Effector CD4-positive, alpha-beta T cell (primary cell): ENCODE results near the gene CTNNA1.
"Not testable (repeated sequence)": the region's sequence is repeated elsewhere in the genome, so short reads cannot be mapped to it uniquely, and the experiment has no call there.

ENCODE experiments used
- DNase-seq: peaks from one replicate; pipeline ENCODE4 v3.0.0-alpha.2; 2020

Gene CTNNA1

DNA sequence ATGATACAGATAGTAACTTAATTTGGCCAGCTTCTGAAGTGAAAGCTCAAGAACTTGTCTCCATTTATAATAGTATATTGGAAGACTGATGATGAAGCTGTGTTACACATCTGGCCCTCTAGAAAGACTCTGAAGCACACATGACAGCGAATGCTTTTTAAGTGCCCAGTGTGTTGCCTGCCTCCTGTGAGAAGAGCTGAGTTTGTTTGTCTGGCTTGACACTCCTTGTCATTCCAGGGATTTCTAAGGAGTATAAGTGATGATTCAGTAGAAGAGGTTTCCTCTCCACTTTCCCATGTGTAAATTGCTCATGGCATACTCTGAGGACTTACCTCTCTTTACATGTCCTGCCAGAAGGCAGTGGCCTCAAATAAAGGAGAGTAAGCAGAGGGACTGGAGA is 152.3 kb downstream of the CTNNA1 start:
- DNase-seq: no peak

DNA sequence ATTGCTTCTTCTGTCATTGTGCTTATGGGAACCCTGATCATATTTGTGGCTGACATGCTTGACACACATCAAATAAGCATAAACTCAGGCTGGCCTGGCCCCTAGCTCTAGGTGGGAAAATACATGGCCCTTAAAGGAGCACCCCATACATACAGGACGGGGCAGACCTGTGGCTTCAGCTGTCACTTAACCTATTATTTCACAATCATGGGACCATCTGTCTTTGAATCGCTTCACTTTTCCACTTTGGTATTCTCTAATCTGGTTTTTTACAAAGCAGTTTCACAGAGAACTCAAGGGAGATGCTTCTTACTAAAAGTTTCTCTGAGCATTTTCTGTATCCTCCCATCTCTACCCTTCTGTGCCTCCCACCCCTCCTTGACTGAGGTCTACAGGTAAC is 156.5 kb downstream of the CTNNA1 start:
- DNase-seq: no peak

DNA sequence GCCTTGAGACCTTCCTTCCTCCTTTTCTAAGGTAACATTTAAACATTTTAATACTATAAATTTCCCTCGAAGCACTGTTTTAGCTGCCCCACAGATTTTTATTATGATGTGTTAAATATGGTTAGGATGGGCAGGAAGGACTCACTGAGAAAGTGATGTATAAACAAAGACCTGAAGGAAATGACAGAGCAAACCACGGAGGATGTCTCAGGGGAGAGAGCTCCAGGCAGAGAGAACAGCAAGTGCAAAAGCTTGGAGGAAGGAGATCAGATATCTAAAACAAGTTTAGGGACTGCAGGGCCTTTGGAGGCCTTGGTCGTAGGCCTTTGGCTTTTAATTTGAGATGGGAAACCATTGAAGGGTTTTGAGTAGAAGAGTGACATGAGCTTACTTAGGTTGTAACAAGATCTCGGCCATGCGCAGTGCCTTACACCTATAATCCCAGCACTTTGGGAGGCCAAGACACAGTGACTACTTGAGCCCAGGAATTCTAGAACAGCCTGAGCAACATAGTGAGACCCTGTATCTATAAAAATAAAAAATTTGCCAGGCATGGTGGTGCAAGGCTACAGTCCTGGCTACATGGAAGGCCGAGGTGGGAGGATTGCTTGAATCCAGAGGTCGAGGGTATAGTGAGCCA is 157.4 kb downstream of the CTNNA1 start:
- no peak for DNase-seq

DNA sequence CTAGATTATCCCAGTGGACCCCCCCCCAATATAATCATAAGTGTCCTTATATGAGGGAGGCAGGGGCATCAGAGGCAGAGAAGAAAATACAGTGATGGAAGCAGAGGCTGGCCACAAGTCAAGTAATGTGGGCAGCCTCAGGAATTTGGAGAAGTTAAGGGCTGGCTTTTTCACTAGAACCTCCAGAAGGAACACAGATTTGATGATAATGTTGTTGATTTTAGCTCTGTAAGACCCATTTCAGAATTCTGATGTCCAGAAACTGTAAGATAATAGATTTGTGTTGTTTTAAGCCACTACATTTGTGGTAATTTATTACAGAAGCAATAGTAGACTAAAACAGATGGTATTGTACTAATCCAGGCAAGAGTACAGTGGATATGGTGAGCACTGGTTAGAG is 158.2 kb downstream of the CTNNA1 start:
- no peak for DNase-seq

DNA sequence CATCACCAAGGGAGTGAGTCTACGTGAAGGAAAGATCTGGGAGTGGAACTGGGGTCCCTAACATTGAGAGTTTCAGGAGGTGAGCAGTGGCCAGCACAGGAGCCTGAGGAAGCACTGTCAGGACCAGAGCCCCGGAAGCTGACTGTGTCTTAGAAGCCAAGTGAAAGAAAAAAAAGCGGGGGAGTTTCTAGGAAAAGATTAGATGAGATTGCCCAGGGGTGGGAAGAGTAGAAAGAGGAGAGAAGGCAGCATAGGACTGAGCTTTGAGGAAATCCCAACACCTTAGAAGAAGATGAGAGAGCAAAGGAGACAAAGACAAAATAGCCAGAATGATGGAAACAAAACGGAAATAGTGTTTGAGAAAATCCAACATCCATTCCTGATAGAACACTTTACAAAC is 158.9 kb downstream of the CTNNA1 start:
- no peak for DNase-seq

DNA sequence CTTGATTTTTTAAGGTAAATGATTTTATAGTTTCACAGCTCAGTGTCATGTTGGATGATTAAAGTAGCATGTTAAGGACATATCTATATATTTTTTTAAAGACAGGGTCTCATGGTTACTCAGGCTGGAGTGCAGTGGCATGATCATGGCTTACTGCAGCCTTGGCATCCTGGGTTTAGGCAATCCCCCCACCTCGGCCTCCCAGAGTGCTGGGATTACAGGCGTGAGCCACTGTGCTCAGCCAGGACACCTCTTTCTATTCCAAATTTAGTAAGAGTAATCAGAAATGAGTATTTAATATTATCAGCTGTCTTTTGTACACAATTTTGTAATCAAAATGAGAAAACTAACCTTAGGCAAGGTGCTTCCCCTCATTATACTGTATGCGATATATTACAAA is 160.5 kb downstream of the CTNNA1 start:
- no peak for DNase-seq

DNA sequence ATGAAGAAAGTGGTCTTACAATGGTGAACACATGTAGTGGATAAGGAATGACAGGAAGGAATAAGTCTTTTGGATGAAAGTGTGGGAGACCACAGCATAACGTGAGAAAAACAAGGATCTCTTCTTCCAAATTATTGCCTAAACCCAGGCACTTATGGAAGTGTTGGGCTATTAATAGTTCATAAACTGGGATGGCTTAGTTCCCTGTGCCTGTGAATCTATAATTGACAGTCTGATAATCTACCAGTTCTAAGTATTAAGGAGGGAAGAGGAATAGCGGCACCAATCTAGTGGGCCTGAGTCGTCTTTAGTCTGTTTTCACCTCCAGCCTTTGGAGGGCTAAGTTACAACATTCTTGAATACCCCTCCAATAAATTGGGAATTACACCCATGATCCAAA is 161.1 kb downstream of the CTNNA1 start:
- DNase-seq: no peak

DNA sequence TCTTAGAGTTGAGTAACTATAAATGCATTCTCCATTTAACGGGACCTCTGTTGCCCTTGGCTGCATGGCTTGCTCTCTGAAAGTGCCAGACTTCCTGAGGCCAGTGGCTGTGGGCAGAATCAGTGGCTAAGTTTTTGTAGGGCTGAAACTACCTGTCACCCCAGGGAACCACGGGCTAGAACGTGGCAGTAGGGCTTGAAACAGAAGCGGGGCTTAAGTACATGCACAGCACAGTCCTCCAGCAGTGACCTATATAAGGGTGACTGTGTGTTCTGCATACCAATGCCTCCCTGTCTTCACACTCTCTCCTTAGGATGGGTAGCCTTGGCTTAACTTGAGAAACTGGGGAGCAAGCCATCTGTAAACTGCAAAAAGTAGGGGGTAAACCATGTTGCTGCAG is 165.5 kb downstream of the CTNNA1 start:
- DNase-seq: no peak

DNA sequence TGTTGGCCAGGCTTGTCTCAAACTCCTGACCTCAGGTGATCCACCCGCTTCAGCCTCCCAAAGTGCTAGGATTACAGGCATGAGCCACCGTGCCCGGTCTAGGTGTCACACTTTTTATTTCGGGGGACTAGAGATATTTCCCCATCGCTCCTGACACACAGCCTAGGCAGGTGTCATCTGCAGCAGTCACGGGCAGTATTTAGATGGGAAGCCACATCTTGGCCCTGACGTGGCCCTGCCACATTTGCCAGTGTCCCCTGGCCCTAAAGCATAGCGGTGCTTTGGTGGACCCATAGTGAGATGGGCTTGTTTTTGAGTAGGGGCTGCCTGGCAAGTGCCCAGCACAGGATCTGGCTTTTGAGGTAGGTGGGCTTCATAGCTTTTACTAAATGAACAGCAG is 167.0 kb downstream of the CTNNA1 start:
- no peak for DNase-seq

DNA sequence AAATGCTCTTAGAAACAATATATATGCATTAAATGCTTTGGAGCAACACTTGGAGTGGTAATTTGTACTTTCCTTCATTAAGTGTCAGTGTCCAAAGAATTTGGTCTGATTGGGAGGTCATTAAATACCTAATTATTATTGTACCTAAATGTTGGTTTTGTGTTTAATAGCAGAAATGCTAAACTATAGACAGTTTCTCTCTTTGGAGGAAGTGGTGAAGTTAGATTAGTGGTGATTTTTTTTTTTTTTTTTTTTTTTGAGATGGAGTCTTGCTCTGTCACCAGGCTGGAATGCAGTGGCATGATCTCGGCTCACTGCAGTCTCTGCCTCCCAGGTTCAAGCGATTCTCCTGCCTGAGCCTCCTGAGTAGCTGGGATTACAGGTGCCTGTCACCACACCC is 168.1 kb downstream of the CTNNA1 start:
- not testable (repeated sequence) for DNase-seq

DNA sequence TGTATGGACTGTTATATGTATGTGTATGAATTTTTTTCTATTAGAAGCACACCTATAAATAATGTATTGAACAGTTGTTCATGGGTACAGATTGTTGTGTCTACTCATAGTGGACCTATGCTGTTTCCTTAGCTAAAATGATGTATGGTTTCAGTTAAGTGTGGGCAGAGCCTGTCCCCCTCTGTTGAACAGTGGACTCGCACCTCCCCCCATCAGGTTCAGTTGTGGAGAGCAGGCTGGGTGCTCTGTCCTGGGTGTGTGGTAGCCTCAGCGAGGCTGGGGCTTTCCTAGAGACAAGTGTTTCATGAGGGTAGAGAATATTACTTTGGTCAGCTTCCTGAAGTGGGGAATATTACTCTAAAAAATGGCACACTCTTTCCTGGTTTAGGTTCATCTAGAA is 169.3 kb downstream of the CTNNA1 start:
- DNase-seq: no peak

DNA sequence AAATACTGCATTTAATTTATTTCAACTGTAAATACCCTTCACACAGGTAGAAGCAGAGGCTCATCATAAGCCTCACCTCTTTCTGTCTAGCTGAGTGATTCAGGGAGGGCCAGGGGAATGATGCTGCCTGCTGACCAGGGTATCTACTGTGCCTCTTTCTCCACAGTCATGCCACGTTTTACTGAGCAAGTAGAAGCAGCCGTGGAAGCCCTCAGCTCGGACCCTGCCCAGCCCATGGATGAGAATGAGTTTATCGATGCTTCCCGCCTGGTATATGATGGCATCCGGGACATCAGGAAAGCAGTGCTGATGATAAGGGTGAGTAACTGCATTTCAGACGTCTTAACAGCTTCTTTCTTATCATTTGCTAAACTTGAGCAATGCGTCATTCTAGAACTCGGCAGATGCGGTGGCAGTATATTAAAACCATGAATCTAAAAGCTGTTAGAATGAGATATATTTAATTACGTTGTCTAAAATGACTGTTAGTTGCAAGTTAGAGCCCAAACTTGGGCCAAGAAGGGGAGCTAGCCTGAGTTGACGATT is 171.9 kb downstream of the CTNNA1 start:
- DNase-seq: no peak

DNA sequence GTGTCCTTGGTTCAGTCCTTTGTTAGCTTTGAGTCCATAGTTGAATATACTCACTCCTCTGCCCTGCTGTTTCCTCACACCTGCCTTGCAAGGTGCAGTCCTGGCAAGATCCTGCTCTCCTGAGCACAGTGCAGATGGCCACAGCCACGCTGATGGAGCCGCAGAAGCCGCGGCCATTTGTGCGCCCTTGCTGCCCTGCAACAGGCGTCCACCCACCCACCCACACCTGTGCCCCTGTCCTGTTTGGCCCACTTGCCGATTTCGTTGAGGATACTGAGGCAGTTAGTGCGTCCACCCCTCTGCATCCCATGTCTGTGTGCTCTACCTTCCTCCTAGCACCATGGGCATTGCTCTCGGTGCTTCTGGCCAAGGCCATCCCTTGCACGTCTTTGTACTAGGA is 173.0 kb downstream of the CTNNA1 start:
- DNase-seq: no peak

DNA sequence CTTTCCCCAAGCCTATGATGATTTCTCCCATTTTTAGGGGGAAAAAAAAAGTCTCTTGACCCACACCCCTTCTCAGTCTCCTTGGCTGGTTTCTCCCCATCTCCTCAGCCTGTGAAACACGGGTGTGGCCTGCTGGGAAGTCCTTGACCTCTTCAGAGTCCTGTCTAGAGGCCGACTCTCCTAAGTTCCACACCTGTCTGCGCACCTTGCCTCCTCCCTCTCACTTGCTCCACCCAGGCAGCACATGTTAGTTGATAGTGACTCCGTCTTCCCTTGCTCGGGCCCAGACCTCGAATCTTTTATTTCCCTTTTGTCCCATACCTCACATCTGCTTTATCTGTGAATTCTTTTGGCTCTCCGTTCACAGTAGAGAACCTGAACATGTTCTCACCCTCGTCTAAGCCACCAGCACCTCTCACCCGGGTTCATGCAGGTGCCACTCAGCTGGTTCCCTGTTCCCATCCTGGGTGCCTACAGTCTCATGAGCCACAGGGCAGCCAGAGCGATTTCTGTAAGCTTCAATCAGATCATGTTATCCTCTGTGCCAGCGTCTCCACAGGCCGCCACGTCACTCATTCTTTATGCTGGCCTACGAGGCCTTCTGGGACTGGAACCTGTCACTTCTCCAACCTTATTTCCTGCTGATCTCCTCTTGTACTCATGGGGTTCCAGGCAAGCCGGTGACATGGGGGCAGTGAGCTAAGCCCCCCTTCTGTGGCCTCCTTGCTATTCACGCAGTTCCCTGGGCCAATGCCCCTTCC is 173.6 kb downstream of the CTNNA1 start:
- DNase-seq: no peak

DNA sequence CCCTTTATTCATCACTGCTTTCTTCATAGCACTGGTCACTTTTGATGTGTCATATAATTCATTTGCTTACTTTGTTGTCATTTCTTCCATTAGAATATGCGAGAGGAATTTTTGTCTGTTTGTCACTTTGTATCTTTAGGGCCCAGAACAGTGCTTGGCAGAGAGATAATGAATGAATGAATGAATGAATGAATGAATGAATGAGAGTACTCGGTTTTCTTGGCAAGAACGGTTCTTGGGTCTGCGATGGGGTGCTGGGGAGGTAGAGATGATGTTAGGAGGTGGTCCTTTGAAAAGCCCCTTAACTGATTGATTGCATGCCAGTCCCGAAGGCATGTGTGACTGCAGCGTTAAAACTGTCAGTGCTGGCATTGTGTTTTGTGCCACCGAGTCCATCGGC is 174.3 kb downstream of the CTNNA1 start:
- DNase-seq: no peak

DNA sequence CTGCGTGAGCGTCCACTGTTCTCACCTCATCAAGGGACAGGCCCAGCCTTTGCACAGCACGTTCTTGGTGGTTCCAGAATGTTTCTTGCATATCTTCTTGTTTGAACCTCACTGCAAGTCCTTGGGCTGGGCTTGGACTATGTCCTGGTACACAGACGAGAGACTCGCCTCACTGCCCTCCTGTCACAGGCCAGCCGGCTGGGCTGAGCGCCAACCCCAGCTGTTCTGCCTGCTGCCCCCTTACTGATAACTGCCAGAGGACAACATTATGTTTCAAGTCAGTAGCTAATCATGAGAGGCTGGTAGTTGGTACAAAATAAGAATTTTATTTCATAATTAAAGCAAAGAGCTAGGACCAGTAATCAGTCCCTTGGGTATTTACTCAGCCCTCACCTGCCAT is 174.8 kb downstream of the CTNNA1 start:
- no peak for DNase-seq

DNA sequence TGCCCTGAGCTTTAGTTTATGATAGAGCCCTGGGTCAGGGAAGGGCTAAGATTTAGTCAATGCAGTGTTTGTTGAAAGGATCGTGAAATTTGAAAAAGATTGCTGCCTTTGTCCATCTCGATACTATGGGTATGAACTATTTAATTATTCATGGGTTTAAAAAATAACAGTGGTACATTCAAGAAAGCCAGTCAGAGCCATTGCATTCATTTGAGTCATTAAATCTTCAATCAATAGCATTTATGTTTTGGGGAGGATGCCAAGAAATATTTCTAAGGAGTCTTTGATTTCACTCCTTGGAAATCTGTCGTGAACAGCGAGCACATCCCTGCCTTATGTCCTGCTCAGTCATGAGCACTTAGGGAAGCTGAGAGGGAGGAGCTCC is 176.3 kb downstream of the CTNNA1 start:
- no peak for DNase-seq

DNA sequence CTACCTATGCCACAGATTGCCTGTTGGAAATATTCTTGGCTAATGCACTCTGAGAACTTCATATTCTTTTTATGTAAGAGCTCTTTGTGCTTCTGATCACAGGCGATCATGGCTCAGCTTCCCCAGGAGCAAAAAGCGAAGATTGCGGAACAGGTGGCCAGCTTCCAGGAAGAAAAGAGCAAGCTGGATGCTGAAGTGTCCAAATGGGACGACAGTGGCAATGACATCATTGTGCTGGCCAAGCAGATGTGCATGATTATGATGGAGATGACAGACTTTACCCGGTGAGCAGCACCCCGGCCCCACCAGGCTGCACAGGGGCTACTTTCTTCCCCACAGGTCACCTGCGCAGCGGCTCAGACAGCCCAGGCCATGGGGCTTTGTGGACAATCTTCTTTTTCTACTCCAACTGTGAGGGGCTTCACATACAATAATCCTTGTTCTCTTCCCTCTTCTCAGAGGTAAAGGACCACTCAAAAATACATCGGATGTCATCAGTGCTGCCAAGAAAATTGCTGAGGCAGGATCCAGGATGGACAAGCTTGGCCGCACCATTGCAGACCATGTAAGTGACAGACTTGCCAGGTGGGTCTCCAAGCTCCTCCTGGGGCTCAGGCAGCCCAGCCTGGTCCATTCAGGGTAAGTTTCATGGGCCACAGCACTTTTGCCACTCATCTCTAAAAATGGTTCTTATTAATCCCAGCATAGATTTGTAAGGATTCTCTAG is 177.3 kb downstream of the CTNNA1 start:
- DNase-seq: no peak

DNA sequence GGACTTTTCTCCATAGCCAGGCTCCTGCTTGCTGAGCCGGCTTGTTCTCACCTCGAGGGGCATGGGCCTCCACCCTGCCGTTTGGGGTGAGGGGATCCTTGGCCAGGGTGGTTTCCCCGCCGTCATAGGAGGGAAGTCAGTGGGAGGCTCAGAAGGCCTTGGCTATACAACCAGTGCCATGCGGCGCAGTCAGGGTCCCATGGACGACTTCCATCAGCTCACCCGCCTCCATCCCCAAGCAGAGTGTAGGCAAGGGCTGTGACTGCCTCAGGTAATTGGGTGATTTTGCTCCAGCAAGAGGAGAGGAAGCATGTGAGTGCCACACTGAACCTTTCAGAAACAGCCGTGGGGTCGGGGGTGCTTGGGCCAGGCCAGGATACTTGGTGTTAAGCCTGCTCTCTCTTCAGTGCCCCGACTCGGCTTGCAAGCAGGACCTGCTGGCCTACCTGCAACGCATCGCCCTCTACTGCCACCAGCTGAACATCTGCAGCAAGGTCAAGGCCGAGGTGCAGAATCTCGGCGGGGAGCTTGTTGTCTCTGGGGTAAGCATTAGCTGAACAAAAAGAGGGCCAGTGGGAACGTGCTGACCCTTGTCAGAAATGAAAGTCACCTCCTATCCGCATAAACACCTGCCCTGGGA is 179.1 kb downstream of the CTNNA1 start:
- no peak for DNase-seq

DNA sequence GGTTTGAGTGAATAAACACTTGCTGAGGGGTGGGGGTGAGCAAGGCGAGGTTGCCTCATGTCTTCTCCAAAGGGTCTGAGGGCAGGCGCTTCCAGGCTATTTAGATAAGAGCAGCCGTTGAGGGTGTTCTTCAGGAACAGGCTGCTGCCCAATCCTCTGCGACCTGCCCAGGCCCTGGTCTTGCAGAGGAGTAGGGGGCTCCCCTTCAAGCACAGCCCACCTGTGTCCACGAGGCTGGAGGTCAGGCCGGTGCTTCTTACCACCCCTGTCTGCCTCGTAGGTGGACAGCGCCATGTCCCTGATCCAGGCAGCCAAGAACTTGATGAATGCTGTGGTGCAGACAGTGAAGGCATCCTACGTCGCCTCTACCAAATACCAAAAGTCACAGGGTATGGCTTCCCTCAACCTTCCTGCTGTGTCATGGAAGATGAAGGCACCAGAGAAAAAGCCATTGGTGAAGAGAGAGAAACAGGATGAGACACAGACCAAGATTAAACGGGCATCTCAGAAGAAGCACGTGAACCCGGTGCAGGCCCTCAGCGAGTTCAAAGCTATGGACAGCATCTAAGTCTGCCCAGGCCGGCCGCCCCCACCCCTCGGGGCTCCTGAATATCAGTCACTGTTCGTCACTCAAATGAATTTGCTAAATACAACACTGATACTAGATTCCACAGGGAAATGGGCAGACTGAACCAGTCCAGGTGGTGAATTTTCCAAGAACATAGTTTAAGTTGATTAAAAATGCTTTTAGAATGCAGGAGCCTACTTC is 180.5 kb downstream of the CTNNA1 start:
- DNase-seq: no peak

DNA sequence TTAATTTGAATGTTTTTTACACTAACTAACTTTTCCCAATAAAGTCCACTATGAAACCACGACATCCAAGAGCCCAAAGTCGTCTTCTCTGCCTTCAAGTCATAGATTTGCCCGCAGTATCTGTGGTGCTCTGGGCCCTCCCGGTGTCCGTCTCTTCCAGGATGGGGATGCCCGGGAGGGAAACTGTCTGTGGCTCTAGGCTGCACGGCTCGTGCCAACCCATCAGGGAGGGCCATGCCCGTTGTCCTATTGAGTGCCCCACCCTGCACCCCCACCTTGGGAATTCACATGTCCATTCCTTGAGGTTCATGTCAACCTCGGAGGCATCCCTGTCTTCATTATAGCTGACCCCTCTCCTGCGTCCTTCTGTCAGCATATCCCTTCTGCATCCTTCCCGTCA is 181.7 kb downstream of the CTNNA1 start:
- no peak for DNase-seq

DNA sequence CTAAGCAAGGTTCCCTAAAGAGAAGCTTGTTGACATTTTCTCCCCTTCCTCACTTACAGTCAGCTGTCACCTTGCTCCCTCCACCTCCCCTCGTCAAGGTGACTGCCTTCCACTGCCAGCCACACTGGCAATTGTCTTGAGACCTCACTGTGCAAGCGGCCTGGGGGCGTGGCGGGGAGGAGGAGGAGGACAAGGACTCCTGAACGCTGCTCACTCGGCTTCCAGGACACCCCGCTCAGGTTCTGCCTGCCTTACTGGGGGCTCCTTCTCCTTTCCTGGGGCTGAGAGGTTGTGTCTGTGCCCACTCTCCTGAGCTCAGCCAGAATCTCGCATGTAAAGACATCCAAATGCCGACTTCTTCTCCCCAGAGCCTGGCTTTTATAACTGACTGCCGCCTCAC is 182.2 kb downstream of the CTNNA1 start:
- no peak for DNase-seq
